Measurements from ENCODE around the gene FBXW8. TPM values are rescaled to one million over a fixed set of nuclear protein-coding genes. Genes with fewer than 3 reads are reported as not detected.

The FBXW8 gene
- 1 to 10 TPM; 8.6 to 8.7 TPM for total RNA-seq
- 12.6 to 19.7 reads per million in 2 donors for total RNA-seq

GRCh38 chr12:116910645-116911451 lies at the start of gene FBXW8:
Gene FBXW8, plus strand, starts transcription at chr12:116910950. Its CDS starts 88 bp downstream, at chr12:116911038.
- peak; percentile 84 for ATAC-seq
- Mint-ChIP-seq H3K27ac (peak within 1 kb of the TSS; percentile 62), H3K27me3 (peaks cover 4% of the 10 kb centered on the region), H3K4me1 (peaks cover 14% of the 10 kb centered on the region), H3K4me3 (peak within 1 kb of the TSS; percentile 90), H3K36me3 (ENCODE audit: low read depth) (no peaks in the 10 kb centered on the region)
- peak; percentile 30 to 43 (median 36) for DNase-seq
- H3K9me3 ChIP-seq (ENCODE audit: control insufficient read depth, low read length, poor library complexity, severe bottlenecking): no peaks in the 10 kb centered on the region

GRCh38 chr12:116861320-116861719 lies 49.4 kb upstream of the FBXW8 start:
- Mint-ChIP-seq H3K27ac (no peak overlapping the region), H3K27me3 (peaks cover 49% of the 10 kb centered on the region), H3K4me3 (no peak overlapping the region), H3K36me3 (ENCODE audit: low read depth) (no peaks in the 10 kb centered on the region), H3K4me1 (peaks cover 15% of the 10 kb centered on the region)
- no peaks in the 10 kb centered on the region for H3K9me3 ChIP-seq (ENCODE audit: control insufficient read depth, low read length, poor library complexity, severe bottlenecking)
- no peak for DNase-seq
- peak; percentile 60 for ATAC-seq

GRCh38 chr12:116862167-116862566 lies 48.6 kb upstream of the FBXW8 start:
- no peak for DNase-seq
- Mint-ChIP-seq H3K36me3 (ENCODE audit: low read depth) (no peaks in the 10 kb centered on the region), H3K27me3 (peaks cover 41% of the 10 kb centered on the region), H3K4me1 (peaks cover 15% of the 10 kb centered on the region), H3K4me3 (no peak overlapping the region), H3K27ac (no peak overlapping the region)
- no peak for ATAC-seq
- no peaks in the 10 kb centered on the region for H3K9me3 ChIP-seq (ENCODE audit: control insufficient read depth, low read length, poor library complexity, severe bottlenecking)

GRCh38 chr12:116863275-116863767 lies 47.4 kb upstream of the FBXW8 start:
- peaks cover 12% of the 10 kb centered on the region for H3K4me1 Mint-ChIP-seq

GRCh38 chr12:116864371-116865160 lies 46.2 kb upstream of the FBXW8 start:
- H3K4me3 Mint-ChIP-seq: no peak overlapping the region
- peaks cover 10% of the 10 kb centered on the region for H3K4me1 Mint-ChIP-seq
- peaks cover 28% of the 10 kb centered on the region for H3K27me3 Mint-ChIP-seq
- ATAC-seq (no peak), DNase-seq (no peak)
- no peak overlapping the region for H3K27ac Mint-ChIP-seq
- no peaks in the 10 kb centered on the region for H3K36me3 Mint-ChIP-seq (ENCODE audit: low read depth)
- no peaks in the 10 kb centered on the region for H3K9me3 ChIP-seq (ENCODE audit: control insufficient read depth, low read length, poor library complexity, severe bottlenecking)

More at GRCh38 chr12:116863275-116863767, 47.4 kb upstream of the FBXW8 start:
- Mint-ChIP-seq H3K27me3 (peaks cover 34% of the 10 kb centered on the region), H3K27ac (no peak overlapping the region), H3K4me3 (no peak overlapping the region), H3K36me3 (ENCODE audit: low read depth) (no peaks in the 10 kb centered on the region)
- no peak for DNase-seq
- H3K9me3 ChIP-seq (ENCODE audit: control insufficient read depth, low read length, poor library complexity, severe bottlenecking): no peaks in the 10 kb centered on the region
- no peak for ATAC-seq

GRCh38 chr12:116867523-116867922 lies 43.2 kb upstream of the FBXW8 start:
- DNase-seq: no peak
- Mint-ChIP-seq H3K4me1 (peaks cover 4% of the 10 kb centered on the region), H3K27ac (no peak overlapping the region), H3K4me3 (no peak overlapping the region), H3K27me3 (peaks cover 21% of the 10 kb centered on the region), H3K36me3 (ENCODE audit: low read depth) (no peaks in the 10 kb centered on the region)
- no peak for ATAC-seq
- no peaks in the 10 kb centered on the region for H3K9me3 ChIP-seq (ENCODE audit: control insufficient read depth, low read length, poor library complexity, severe bottlenecking)

- DNase-seq: no peak
- Mint-ChIP-seq H3K27ac (no peak overlapping the region), H3K27me3 (peaks cover 34% of the 10 kb centered on the region), H3K36me3 (ENCODE audit: low read depth) (no peaks in the 10 kb centered on the region), H3K4me1 (peaks cover 8% of the 10 kb centered on the region), H3K4me3 (no peak overlapping the region)
- ATAC-seq: no peak
- H3K9me3 ChIP-seq (ENCODE audit: control insufficient read depth, low read length, poor library complexity, severe bottlenecking): no peaks in the 10 kb centered on the region
Observed at GRCh38 chr12:116870306-116870705, 40.4 kb upstream of the FBXW8 start.

GRCh38 chr12:116874324-116874995 lies 36.3 kb upstream of the FBXW8 start:
- ATAC-seq (no peak), DNase-seq (no peak)
- Mint-ChIP-seq H3K27me3 (peaks cover 65% of the 10 kb centered on the region), H3K36me3 (ENCODE audit: low read depth) (peaks cover 4% of the 10 kb centered on the region), H3K4me3 (no peak overlapping the region), H3K27ac (no peak overlapping the region), H3K4me1 (peaks cover 16% of the 10 kb centered on the region)
- no peaks in the 10 kb centered on the region for H3K9me3 ChIP-seq (ENCODE audit: control insufficient read depth, low read length, poor library complexity, severe bottlenecking)

- Mint-ChIP-seq H3K4me3 (no peak overlapping the region), H3K27ac (no peak overlapping the region), H3K4me1 (peaks cover 27% of the 10 kb centered on the region), H3K27me3 (peaks cover 72% of the 10 kb centered on the region), H3K36me3 (ENCODE audit: low read depth) (peaks cover 15% of the 10 kb centered on the region)
- no peak for ATAC-seq
- no peak for DNase-seq
- H3K9me3 ChIP-seq (ENCODE audit: control insufficient read depth, low read length, poor library complexity, severe bottlenecking): no peaks in the 10 kb centered on the region
Observed at GRCh38 chr12:116876151-116876869, 34.4 kb upstream of the FBXW8 start.

GRCh38 chr12:116878567-116879508 lies 31.9 kb upstream of the FBXW8 start:
- H3K36me3 Mint-ChIP-seq (ENCODE audit: low read depth): peaks cover 15% of the 10 kb centered on the region
- peak overlapping the region; percentile 91 for H3K4me3 Mint-ChIP-seq
- H3K4me1 Mint-ChIP-seq: peaks cover 25% of the 10 kb centered on the region
- no peak overlapping the region for H3K27ac Mint-ChIP-seq
- H3K9me3 ChIP-seq (ENCODE audit: control insufficient read depth, low read length, poor library complexity, severe bottlenecking): no peaks in the 10 kb centered on the region
- DNase-seq: no peak
- ATAC-seq: no peak
- peaks cover 79% of the 10 kb centered on the region for H3K27me3 Mint-ChIP-seq

GRCh38 chr12:116879509-116880212 lies 31.1 kb upstream of the FBXW8 start:
- no peaks in the 10 kb centered on the region for H3K9me3 ChIP-seq (ENCODE audit: control insufficient read depth, low read length, poor library complexity, severe bottlenecking)
- Mint-ChIP-seq H3K27ac (no peak overlapping the region), H3K4me1 (peaks cover 25% of the 10 kb centered on the region), H3K36me3 (ENCODE audit: low read depth) (peaks cover 15% of the 10 kb centered on the region), H3K4me3 (peak overlapping the region; percentile 91), H3K27me3 (peaks cover 79% of the 10 kb centered on the region)
- ATAC-seq: no peak
- no peak for DNase-seq
